Activated CD4-positive, CD25-positive, alpha-beta regulatory T cell treated with anti-CD3 and anti-CD28 coated beads, Interleukin-2, amount 50 U/mL, for 72 hours (primary cell): ENCODE measurements around the gene EXOC2.

ENCODE experiments used
- DNase-seq: peaks from one replicate; pipeline ENCODE4 v3.0.0; 2021

The EXOC2 gene

GRCh38 chr6:490251-491037 lies 202.5 kb downstream of the EXOC2 start:
- DNase-seq, result no peak

- no peak for DNase-seq
Measured at GRCh38 chr6:489762-490161, 203.2 kb downstream of the EXOC2 start.

GRCh38 chr6:489001-489400 lies 203.9 kb downstream of the EXOC2 start:
- no peak for DNase-seq

- DNase-seq, result no peak
Measured at GRCh38 chr6:487956-488355, 205.0 kb downstream of the EXOC2 start.

GRCh38 chr6:485655-486170 lies 207.2 kb downstream of the EXOC2 start:
- no peak for DNase-seq

GRCh38 chr6:484746-485145 lies 208.2 kb downstream of the EXOC2 start:
- no peak for DNase-seq

GRCh38 chr6:484086-484745 lies 208.7 kb downstream of the EXOC2 start:
- no peak for DNase-seq

- no peak for DNase-seq
Measured at GRCh38 chr6:475314-475713, 217.6 kb downstream of the EXOC2 start.

- DNase-seq, result peak; percentile 71
Measured at GRCh38 chr6:474453-475185, 218.3 kb downstream of the EXOC2 start.

GRCh38 chr6:473768-474452 lies 219.0 kb downstream of the EXOC2 start:
- DNase-seq, result no peak

- DNase-seq, result no peak
Measured at GRCh38 chr6:473356-473755, 219.6 kb downstream of the EXOC2 start.

- no peak for DNase-seq
Measured at GRCh38 chr6:470901-471448, 222.0 kb downstream of the EXOC2 start.

- no peak for DNase-seq
Measured at GRCh38 chr6:470051-470900, 222.7 kb downstream of the EXOC2 start.

GRCh38 chr6:467671-468082 lies 225.3 kb downstream of the EXOC2 start:
- DNase-seq, result no peak

GRCh38 chr6:467111-467510 lies 225.8 kb downstream of the EXOC2 start:
- no peak for DNase-seq

- no peak for DNase-seq
Measured at GRCh38 chr6:466564-466963, 226.4 kb downstream of the EXOC2 start.

- no peak for DNase-seq
Measured at GRCh38 chr6:465531-466348, 227.2 kb downstream of the EXOC2 start.

- DNase-seq, result no peak
Measured at GRCh38 chr6:456887-457286, 236.1 kb downstream of the EXOC2 start.

- no peak for DNase-seq
Measured at GRCh38 chr6:456358-456867, 236.5 kb downstream of the EXOC2 start.

- no peak for DNase-seq
Measured at GRCh38 chr6:455835-456234, 237.1 kb downstream of the EXOC2 start.
